GM21825 (cell line): Measurements from ENCODE around the gene MKNK1.
"Not testable (repeated sequence)": the region's sequence is repeated elsewhere in the genome, so short reads cannot be mapped to it uniquely, and the experiment has no call there.

Experiments
- ATAC-seq: cut with Tn5 transposase; IDR thresholded peaks from one replicate; pipeline ENCODE4 v1.9.1; 2021; ENCODE audit warnings: mild to moderate bottlenecking, moderate library complexity; ENCODE audit not compliant: unreplicated experiment

MKNK1 gene

GRCh38 chr1:46603858-46604549, at the start of gene MKNK1:
Gene MKNK1, minus strand, starts transcription at chr1:46604268. Its CDS starts 20,941 bp downstream, at chr1:46583327.
- ATAC-seq: peak; percentile 93

GRCh38 chr1:46653405-46653958, 49.4 kb upstream of the MKNK1 start:
- no peak for ATAC-seq

- no peak for ATAC-seq
These were observed 48.4 kb upstream of the MKNK1 start for GRCh38 chr1:46652321-46653100.

GRCh38 chr1:46651152-46651551, 47.1 kb upstream of the MKNK1 start:
- ATAC-seq: not testable (repeated sequence)

GRCh38 chr1:46650491-46650890, 46.4 kb upstream of the MKNK1 start:
- ATAC-seq: no peak

- ATAC-seq: no peak
These were observed 45.7 kb upstream of the MKNK1 start for GRCh38 chr1:46649764-46650163.

GRCh38 chr1:46647611-46648010, 43.5 kb upstream of the MKNK1 start:
- no peak for ATAC-seq

- no peak for ATAC-seq
These were observed 42.8 kb upstream of the MKNK1 start for GRCh38 chr1:46646844-46647243.

GRCh38 chr1:46646331-46646730, 42.3 kb upstream of the MKNK1 start:
- no peak for ATAC-seq

- ATAC-seq: no peak
These were observed 41.7 kb upstream of the MKNK1 start for GRCh38 chr1:46645815-46646214.

- no peak for ATAC-seq
These were observed 39.3 kb upstream of the MKNK1 start for GRCh38 chr1:46643368-46643775.

GRCh38 chr1:46642115-46642680, 38.1 kb upstream of the MKNK1 start:
- no peak for ATAC-seq

GRCh38 chr1:46639547-46639946, 35.5 kb upstream of the MKNK1 start:
- ATAC-seq: no peak

GRCh38 chr1:46638921-46639320, 34.9 kb upstream of the MKNK1 start:
- ATAC-seq: no peak

GRCh38 chr1:46637444-46638083, 33.5 kb upstream of the MKNK1 start:
- ATAC-seq: no peak

GRCh38 chr1:46635205-46635604, 31.1 kb upstream of the MKNK1 start:
- no peak for ATAC-seq

GRCh38 chr1:46630719-46631118, 26.7 kb upstream of the MKNK1 start:
- ATAC-seq: no peak

GRCh38 chr1:46623743-46624644, 19.9 kb upstream of the MKNK1 start:
- no peak for ATAC-seq

- ATAC-seq: no peak
These were observed 18.3 kb upstream of the MKNK1 start for GRCh38 chr1:46622344-46622743.

GRCh38 chr1:46621930-46622329, 17.9 kb upstream of the MKNK1 start:
- ATAC-seq: no peak
